RWPE2 (cell line): ENCODE data around the gene HTR1D.

Experiments
- ATAC-seq: fragments of 200-7000 bp; cut with Tn5 transposase; 3 replicates; pipeline ENCODE4 v1.9.1; 2021; ENCODE audit warnings: low read depth
- DNase-seq: peaks from one replicate; pipeline ENCODE4 v3.0.0-alpha.2; 2020; ENCODE audit warnings: low spot score
- H3K27ac ChIP-seq: fragments of 450-650 bp; 2 replicates; pipeline ENCODE4 v1.5.1; 2017; ENCODE audit warnings: mild to moderate bottlenecking; ENCODE audit not compliant: poor library complexity, severe bottlenecking
- H3K27me3 ChIP-seq: fragments of 250-450 bp; sonication (Bioruptor Pico); 2 replicates; pipeline ENCODE4 v1.5.1; 2021; ENCODE audit warnings: mild to moderate bottlenecking, moderate library complexity; ENCODE audit not compliant: insufficient read depth, poor library complexity, severe bottlenecking
- H3K36me3 ChIP-seq: fragments of 250-450 bp; sonication (Bioruptor Pico); 2 replicates; pipeline ENCODE4 v1.5.1; 2020; ENCODE audit warnings: low read depth, mild to moderate bottlenecking, moderate library complexity
- H3K4me1 ChIP-seq: fragments of 250-450 bp; sonication (Bioruptor Pico); 2 replicates; pipeline ENCODE4 v1.5.1; 2021; ENCODE audit warnings: mild to moderate bottlenecking, moderate library complexity; ENCODE audit not compliant: insufficient read depth, poor library complexity, severe bottlenecking
- H3K4me3 ChIP-seq: fragments of 250-450 bp; sonication (Bioruptor Pico); 2 replicates; pipeline ENCODE4 v1.5.1; 2021; ENCODE audit warnings: mild to moderate bottlenecking, moderate library complexity; ENCODE audit not compliant: severe bottlenecking
- H3K9me3 ChIP-seq: fragments of 250-450 bp; sonication (Bioruptor Pico); 2 replicates; pipeline ENCODE4 v1.5.1; 2021; ENCODE audit warnings: mild to moderate bottlenecking, moderate library complexity; ENCODE audit not compliant: severe bottlenecking
- CTCF ChIP-seq: fragments of 450-650 bp; IDR thresholded peaks from one replicate; pipeline ENCODE4 v1.5.1; 2017; ENCODE audit warnings: mild to moderate bottlenecking, moderate library complexity; ENCODE audit not compliant: poor library complexity, severe bottlenecking

Gene HTR1D

DNA sequence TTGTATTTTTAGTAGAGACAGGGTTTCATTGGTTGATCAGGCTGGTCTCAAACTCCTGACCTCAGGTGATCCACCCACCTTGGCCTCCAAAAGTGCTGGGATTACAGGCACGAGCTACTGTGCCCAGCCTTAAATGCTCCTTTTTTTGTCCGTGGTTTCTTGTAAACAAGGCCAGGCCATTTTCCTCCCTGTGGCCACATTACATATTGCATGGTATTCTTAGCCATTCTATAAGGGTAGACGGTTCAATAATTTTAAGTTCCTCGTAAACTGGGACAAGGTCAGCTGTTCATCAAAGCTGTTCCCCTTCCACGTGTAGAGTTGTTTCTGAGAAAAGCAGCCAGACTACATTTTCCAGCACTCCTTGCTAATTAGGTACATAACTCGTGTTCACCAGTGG, 38.4 kb downstream of the HTR1D start:
- H3K4me1 ChIP-seq, result no peaks in the 10 kb centered on the region
- H3K27ac ChIP-seq, result no peak overlapping the region
- DNase-seq (no peak), ATAC-seq (0 out of 3 replicates have a peak, but pooled peaks have one; percentile 20)
- H3K9me3 ChIP-seq, result no peaks in the 10 kb centered on the region
- no peaks in the 10 kb centered on the region for H3K27me3 ChIP-seq
- TF ChIP-seq CTCF, result peak; percentile 31
- H3K4me3 ChIP-seq, result no peak overlapping the region
- no peaks in the 10 kb centered on the region for H3K36me3 ChIP-seq

DNA sequence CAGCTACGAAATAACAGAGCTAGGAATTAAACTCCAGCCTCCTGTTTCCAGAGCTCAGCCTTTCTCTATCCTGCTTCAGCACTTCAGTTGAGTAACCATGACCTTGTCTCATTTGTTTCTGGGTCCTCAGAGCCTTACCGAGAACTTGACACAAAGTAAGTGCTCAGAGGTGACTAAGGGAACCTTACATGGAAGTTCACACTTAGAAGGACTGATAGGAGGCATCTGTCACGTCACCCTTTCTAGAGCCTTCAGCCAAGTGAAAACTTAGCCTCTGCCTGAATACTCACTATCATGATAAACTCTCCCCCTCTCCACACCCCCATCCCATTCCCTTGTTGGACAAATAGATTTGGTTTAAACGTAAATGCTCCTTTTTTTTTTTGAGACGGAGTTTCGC, 38.9 kb downstream of the HTR1D start:
- no peaks in the 10 kb centered on the region for H3K9me3 ChIP-seq
- no peaks in the 10 kb centered on the region for H3K36me3 ChIP-seq
- H3K4me3 ChIP-seq, result no peak overlapping the region
- no peak for DNase-seq
- ATAC-seq, result no peak
- no peaks in the 10 kb centered on the region for H3K4me1 ChIP-seq
- peak overlapping the region; percentile 37 for H3K27ac ChIP-seq
- no peak for TF ChIP-seq CTCF
- H3K27me3 ChIP-seq, result no peaks in the 10 kb centered on the region

DNA sequence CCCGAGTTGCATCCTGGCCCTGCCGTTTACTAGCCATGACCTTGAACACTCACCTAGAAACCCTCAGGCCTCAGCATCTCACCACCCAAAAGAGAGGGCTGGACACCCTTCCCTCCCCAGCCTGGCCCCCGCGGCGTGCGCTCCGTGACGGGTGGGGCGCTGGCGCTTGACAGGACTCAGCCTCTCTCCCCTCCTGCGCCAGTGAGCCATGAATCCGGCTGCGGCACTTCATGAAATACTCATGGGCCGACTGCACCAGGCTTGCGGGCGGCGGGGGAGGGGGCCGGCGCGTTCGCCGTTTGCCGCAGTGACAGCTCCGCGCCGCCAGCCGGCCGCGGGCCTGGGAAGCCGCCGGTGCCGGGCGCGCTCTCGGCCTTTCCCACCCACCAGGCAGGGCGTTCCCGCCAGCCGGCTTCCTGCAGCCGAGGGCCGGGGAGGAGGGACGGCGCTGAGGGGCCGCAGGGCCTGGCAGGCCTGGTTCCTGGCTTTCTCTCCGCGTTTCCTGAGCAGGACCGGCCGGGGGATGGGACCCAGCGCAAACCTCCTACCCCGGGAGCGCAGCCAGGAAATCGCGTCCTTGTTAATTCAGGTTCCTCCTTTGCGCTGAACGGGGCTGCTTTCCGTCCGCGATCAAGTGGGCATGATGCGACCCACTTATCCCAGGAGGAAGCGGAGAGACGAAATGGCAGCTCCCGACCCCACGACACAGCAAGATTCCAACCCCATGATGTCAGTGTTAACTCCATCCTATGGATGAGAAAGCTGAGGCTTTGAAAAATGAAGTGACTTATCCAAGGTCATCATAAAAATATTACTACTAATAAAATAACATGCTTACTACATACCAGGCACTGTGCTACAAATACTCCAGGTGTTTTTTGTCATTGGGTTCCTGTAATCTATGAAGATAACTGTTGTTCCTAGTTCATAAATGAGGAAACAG, 39.6 kb downstream of the HTR1D start:
- no peaks in the 10 kb centered on the region for H3K4me1 ChIP-seq
- no peaks in the 10 kb centered on the region for H3K27me3 ChIP-seq
- DNase-seq (peak; percentile 75), ATAC-seq (peak; percentile 86)
- H3K36me3 ChIP-seq, result no peaks in the 10 kb centered on the region
- no peaks in the 10 kb centered on the region for H3K9me3 ChIP-seq
- H3K27ac ChIP-seq, result peak overlapping the region; percentile 37
- TF ChIP-seq CTCF, result no peak
- peak overlapping the region; percentile 31 for H3K4me3 ChIP-seq

GRCh38 chr1:23177031-23177430, 40.3 kb downstream of the HTR1D start:
- Histone ChIP-seq H3K9me3 (no peaks in the 10 kb centered on the region), H3K36me3 (no peaks in the 10 kb centered on the region), H3K27me3 (no peaks in the 10 kb centered on the region), H3K4me3 (peak overlapping the region; percentile 31), H3K4me1 (no peaks in the 10 kb centered on the region), H3K27ac (peak overlapping the region; percentile 37)
- ATAC-seq (no peak), DNase-seq (no peak)
- no peak for TF ChIP-seq CTCF
